GM12873 (cell line): ENCODE data around the gene OR51E1.

ENCODE experiments used
- CTCF ChIP-seq: IDR thresholded peaks from 2 replicates; pipeline ENCODE4 v1.5.1; 2012; ENCODE audit warnings: low read depth, mild to moderate bottlenecking, moderate library complexity, low read length, control low read depth; ENCODE audit not compliant: insufficient read depth; ENCODE audit errors: missing control alignments

The OR51E1 gene

DNA sequence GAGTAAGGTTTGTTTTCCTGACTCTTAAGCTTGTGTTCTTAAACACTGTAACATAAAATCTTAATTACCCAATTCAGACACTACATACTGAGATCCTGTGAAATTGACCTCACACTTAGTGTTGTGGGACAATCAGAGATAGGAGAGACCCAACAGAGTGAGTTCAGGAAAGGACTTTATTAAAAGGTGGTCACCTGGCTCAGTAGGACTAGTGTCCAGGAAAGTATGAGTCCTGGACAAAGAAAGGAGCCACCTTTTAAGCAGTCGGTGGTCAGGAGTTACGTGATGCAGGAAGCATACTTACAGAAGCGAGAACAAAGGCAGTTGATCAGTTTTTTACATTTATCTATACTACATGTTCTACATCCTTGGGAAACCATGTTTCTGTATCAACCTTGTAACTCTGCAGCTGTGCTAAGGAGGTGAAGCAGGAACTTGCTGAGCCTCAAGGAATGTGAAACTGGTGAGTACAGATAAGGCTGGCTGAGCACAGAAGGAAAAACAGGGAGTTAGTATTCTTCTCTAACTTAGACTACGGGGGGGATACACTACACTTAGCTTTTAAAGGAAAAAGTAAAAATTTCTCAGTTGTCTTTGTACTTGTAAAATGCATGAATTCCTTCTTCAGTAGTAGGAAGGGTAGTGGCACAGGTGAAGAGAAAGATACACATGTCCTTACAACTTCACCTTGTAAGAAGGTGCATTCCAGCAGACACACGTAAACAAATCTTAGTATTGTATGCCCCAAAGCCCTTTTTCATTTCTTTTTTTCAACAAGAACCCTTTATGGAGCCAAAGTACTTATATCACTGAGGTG lies 15.1 kb downstream of the OR51E1 start:
- no peak for TF ChIP-seq CTCF

GRCh38 chr11:4662876-4663275 lies 19.1 kb downstream of the OR51E1 start:
- no peak for TF ChIP-seq CTCF

DNA sequence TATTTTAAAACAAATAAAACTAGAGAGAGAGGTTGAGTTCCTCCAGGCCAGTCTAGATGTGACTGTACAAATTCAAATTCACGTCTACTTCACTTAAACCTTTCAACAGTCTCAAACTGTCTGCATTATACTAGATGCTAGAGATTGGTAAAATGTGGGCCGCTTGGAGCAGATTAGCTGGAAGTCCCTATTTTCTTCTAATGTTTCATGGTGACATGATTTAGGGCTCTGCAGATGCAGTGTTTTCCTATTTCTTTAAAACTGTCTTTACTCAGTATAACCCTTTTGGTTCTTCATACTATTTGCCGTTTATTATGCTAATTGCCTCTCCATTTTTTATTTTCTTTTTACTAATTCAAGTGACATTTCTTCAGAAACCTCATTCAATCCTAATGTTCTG lies 20.4 kb downstream of the OR51E1 start:
- no peak for TF ChIP-seq CTCF

DNA sequence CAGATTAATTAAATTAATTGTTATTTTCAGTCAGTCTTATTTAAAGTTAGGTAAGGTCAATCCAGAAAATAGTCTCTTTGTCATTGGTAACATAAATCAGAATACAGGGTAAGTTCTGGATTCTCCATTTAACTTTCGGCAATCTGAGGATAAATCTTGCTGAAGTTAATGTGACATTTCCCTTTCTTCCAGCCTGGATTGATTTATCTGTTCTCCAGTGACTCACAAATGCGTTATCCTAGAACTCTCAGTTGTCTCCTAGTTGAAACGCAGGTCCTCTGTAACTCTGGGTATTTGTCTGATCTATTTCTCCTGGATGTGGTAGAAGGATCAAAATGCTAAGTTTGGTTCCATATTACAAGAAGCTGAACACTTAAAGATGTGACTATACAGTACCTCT lies 21.0 kb downstream of the OR51E1 start:
- no peak for TF ChIP-seq CTCF

- no peak for TF ChIP-seq CTCF
These were observed 21.6 kb downstream of the OR51E1 start for GRCh38 chr11:4665424-4665823.

DNA sequence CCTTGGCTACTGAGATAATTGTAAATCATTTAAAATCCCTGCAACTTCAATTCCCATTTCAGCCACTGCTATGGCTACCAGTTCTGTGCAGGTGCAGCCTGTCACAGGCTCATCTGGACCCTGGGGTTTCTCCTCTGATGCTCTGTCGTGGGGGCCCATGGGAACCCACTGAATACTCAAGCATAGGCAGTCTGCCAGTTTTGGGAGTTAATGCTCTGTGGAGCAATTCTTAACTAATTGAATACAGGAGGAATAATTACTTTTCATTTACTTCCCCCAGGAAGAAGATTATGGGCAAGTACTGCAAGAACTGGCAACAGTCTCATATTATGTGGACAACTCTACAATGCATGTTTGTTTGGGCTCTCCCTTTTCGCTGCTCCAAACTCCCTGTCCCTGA lies 28.0 kb downstream of the OR51E1 start:
- TF ChIP-seq CTCF: no peak

- no peak for TF ChIP-seq CTCF
These were observed 28.7 kb downstream of the OR51E1 start for GRCh38 chr11:4672470-4672869.
